ENCODE data around the gene CMTM2.

Gene CMTM2, protein sequence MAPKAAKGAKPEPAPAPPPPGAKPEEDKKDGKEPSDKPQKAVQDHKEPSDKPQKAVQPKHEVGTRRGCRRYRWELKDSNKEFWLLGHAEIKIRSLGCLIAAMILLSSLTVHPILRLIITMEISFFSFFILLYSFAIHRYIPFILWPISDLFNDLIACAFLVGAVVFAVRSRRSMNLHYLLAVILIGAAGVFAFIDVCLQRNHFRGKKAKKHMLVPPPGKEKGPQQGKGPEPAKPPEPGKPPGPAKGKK

DNA sequence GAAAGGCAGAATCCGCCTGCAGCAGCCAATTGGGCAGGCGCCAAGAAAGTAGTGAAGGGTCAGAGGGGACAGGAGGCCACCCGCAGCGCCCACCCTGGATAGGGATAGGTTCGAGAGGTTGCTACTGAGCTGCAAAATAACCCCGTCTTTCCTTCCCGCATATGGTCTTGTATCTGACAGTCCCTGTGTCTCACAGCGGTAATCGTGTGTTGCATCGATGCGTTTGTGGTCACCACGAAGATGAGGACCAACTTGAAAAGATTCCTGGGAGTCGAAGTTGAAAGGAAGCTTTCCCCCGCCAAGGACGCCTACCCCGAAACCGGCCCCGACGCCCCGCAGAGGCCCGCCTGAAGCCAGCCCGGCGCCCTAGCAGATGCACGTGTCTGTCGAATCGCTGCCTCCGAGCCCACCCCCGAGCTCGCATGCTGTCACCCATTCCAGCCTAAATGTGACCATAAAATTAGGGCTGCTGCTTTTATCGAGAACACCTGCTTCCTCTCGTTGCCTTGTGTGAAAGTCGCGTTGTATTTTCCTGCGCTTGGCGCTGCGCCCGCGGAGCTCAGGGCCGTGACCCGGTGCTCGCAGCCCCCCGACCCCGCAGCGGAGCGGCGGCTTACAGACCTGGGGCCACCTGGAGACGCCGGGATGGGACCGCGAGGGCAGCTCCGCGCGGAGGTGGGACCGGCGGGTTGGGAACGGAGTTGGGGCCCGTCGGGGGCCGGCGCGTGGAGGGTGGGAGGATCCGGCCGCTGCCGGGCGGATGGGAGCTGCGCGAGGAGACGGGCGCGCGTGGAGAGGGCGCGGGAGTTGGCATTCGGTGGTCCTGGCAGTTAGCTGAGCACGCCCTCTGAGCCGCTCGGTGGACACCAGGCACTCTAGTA is at the start of gene CMTM2:
CMTM2 (plus strand) TSS at position 813 of the 881 bp plus-strand sequence. CDS start 145 bp downstream, outside the sequence.
- DNase-seq, result no peak

DNA sequence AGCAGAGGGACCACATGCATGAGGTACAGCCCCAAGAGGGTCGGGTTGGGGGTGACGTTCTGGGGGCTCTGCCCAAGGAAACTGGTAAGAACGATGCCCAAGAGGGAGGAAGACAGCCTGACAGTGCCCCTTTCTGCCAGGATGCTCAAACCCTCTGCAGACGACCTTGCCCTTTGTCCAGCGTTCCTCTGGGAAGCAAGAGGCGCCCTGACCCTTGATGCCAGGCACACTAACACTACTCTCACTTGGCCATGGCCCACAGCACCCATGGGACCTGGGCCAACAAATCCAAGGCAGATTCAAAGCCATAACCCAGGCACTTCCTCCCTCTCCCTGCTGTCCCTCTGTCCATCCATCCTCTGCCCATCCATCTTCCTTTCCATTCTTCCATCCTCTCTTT is 49.8 kb upstream of the CMTM2 start:
- no peak for DNase-seq

DNA sequence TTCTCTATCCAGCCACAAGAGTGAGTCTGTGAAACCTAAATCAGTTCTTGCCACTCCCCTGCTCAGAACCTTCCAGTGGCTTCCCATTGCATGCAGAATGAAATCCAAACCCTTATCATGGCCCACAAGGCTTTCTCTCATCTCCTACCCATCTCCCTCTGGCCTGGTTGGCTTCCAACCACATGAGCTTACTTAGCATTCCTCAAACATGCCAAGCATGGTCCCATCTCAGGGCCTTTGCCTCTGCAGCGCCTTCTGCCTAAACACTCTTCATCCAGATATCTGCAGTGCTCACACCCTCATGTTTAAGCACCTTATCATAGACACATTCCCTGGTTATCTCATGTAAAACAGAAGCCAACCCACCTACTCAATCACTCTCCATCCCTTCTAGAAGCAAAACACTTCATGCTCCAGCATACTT is 44.9 kb upstream of the CMTM2 start:
- no peak for DNase-seq

DNA sequence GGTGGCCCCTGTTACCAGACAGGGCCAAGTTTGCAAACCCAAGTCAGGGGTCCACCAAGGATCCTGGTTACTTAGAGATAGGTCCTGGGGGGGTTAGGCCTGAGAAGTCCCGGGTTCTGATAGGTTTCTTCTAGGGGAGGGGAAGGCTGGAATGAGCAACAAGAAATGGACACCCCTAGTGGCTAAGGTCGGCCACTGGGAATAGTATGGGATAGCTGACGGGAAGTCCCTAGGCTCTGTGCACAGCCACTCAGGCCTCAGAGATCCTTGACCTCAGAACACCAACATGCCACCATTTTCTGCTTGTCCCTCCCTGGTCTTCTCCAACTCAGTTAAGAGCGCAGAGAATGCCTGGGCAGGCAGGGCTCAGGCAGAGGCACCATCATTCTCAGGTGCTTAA is 42.7 kb upstream of the CMTM2 start:
- no peak for DNase-seq

DNA sequence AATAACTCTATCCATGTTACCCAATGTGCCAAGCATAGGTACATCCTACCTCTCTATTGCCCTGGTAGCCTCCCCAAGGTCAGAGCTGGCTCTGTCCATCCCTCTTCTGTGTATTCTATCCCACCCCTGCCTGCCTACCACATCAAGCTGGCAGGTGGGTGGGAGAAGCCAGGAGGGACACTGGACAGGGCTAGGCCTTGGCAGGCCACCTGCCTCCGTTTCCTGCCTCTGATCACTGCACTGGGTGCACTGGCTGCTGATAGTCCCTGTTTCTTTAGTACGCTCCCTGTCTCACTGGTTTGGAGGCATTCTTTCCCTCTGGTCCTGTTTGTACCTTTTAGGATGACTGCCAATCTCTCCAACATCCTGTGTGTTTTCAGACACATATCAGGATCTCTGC is 42.0 kb upstream of the CMTM2 start:
- no peak for DNase-seq

DNA sequence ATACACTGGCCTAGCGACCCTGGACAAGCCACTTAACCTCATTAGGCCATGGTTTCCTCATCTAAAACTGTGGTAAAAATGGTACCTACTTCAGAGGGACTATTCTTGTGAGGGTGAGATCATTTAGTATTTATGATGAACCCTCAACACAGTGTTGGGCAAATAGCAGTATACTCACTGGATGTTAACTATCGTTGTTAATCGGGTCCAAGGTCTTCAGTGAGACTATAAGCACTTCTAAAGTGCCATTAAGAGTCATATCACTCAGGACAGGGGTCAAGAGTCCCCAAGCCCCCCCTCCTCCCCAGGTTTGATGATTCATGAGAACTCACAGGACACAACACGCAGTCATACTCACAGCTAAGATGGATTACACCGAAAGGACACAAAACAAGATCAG is 40.4 kb upstream of the CMTM2 start:
- no peak for DNase-seq

DNA sequence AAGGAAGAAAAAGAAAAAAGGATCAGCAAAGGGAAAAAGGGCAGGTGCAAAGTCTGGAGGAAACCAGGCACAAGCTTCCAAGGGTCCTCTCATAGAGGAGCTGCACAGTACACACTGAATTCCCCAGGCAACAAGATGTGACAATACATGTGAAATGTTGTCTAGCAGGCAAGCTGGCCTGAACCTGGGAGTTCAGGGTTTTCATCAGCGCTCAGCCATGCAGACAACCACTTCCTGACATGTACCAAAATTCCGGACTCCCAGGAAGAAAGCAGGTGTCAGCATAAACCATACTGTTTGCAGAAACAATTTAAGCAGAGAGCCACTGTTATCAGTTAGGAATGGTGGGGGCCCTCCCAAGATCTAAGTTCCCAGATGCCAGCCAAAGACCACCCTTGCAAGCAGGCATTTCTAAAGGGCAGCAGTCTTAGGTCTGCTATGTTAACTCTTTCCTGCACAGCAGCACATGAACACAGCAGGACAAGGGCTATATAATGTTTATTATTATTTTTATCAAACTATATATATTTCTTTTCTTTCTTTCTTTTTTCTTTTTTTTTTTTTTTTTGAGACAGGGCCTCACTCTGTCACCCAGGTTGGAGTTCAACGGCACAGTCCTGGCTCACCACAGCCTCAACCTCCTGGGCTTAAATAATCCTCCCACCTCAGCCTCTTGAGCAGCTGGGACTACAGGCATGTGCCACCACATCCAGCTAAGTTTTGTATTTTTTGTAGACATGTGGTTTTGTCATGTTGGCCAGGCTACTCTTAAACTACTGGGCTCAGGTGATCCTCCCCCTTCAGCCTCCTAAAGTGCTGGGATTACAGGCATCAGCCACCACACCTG is 39.4 kb upstream of the CMTM2 start:
- no peak for DNase-seq

DNA sequence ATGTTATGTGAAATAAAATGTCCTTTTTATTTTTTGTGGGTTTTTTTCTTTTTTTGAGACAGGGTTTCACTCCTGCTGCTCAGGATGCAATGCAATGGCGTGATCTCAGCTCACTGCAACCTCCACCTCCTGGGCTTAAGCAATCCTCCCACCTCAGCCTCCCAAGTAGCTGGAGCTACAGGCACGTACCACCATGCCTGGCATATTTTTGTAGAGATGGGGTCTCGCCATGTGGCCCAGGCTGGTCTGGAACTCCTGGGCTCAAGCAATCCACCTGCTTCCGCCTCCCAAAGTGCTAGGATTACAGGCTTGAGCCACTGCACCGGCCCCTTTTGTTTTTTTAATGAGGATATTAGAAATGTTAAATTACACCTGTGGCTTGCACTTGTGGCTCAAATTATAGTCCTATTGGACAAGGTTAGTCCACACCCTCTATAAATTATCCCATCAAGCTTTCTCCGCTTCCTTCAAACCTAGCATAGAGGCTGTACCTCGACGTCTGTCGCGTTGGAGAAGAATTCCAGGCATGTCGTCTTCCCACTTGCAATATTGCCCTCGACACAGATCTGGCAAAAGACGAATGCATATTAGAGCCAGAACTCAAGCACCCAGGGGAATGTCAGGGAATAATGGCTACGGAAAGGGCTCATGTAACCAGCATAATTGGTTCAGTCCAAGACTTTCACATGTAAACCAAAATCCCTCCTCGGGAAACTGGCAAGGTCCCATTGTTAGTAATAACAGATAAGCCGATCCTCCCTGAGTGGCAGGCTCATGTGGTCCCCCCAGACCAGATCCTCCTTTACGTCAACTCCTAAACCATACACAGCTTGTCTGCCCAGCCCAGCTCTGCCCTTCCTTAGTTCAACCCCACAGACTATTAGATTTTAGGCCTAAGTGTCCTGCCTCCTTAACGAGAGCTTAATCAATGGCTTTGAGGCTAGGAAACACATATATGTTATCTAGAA is 37.6 kb upstream of the CMTM2 start:
- DNase-seq, result no peak

DNA sequence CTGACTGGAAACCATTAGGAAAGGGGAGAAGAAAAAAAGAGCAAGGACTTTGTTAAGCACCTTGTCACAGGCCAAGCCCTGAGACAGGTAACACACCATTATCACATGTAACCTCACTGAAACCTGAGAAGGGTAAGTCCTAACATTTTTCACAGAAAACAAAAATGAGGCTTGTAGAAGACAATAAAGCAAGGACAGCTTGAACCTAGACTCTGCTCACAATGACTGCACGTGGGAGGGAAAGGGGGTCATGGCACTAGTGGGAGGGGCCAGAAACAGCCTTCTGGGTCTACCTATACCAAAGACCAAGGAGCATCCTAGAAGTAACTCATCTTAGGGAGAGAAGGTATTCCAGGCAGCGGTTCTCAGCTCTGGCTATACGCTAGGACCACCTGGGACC is 36.9 kb upstream of the CMTM2 start:
- DNase-seq, result no peak

DNA sequence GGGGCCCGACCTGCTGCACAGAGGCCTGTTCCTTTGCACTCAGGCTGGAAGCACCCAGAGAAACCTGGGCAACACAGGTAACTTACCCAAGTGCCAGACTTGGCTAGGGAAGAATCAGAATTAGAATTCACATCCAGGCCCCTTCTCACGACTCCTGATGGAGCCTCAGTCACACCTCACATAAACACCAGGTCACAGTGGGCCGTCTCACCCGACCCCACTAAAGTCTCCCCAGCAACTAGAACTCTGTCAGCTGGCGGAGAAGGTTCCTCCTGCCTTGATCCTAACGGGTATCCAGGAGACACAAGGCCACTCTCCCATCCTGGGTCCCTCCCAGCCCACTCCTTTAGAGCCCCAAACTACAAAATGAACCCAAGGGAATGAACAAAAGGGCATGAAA is 35.7 kb upstream of the CMTM2 start:
- DNase-seq, result no peak

DNA sequence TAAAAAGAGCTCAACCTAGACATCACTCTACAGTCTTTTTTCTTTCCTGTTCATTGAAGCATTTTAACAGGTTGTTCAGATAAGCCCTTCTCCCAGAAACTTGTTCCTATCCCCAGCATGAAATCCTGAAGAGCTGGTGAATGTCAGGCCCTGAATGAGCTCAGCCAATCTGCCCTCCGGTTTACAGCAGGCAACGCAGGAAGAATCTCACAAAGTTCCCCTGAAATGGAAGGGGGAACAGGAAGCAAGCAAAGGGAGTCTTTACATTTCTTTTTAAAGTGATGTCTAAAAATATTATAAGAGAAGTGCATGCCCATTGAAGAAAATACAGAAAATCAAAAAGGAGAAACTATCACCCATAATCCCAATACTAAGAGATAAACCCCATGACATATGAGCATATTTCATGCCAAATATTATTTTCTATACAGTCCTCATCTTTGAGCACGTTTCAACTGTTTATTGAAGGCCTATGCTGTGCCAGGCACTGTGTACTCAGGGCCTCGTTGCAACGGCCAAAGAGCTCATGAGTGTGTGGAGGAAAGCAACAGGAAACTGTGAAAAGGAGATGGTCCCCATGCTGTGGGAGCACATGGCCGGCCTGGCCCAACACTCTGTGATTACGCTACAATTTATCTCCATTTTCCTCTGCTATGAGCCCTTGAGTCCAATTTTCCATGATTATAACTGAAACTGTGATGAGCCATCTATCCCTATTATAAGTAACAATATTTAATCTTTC is 35.1 kb upstream of the CMTM2 start:
- DNase-seq, result no peak

DNA sequence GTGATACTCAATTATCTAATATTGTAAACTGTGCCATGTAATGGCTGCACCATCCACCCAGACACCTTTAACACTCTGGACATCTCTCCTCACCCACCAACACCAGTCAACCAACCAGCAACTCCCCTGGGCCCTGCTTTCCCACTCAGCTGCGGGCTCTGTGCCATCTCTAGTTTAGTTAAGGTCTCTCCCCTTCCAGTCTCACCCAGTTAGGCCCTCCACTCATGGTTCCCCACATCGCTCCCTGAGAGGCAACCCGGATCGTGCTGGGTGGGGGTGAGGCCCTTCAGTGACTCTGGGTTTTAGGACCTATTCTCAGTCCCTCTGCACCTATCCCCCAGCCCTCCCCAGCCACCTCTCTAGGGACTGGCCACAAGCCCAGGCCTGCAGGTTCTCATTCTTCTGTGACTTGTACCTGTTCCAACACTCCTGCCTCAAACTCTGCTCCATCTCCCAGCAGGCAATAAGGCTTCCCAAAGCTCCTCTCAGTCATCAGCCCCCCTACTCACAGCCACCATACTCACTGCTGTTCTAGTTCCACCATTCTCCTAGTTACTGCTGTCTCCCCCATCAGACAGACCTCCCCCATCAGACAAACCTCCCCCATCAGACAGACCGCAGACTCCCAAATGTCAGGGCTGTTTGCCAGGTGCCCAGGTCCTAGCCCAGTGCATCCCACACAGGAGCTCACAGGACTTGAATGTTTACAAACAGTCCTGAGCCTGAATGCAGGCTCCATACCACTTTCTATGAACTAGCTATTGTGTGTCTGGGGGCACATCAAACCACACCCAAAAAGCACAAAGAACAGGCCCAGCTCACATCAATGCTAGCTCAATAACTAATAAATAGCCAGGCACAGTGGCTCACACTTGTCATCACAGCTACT is 31.9 kb upstream of the CMTM2 start:
- DNase-seq, result no peak

DNA sequence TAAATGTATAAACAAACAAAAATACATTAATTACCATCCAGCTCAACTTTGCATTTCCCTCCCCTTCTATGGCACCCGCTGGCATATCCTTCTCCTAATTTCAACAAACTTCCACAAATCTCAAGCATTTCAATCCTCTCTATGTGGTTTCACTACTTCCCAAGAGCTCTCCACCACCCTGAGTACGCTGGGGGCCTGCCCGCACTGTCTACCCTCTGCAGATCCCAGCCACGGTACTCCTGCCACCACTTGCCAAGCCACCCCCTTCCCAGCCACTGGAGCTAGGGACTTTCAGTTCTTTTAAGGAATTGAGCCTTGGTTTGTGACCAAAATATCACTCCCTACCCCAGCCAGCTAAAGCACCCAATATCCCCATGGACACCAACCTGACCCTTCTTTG is 31.2 kb upstream of the CMTM2 start:
- no peak for DNase-seq

DNA sequence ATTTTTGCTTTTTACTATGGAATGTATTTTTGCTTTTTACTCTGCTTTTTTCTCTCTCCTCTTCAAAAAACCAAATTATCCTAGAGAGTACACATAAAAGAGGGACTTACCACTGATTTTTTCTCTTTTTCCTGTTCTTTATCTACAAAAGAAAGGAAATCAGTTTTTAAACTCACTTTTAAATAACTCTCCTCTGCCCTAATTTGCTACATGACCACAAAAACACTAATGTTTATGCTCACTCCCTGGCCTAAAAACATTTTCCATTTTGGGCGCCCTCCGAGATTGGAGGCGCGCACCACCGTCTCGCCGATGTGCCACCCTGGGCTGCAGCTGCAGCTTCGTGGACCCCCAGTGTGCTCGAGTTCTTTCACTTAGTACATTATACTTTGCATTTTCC is 30.4 kb upstream of the CMTM2 start:
- no peak for DNase-seq

DNA sequence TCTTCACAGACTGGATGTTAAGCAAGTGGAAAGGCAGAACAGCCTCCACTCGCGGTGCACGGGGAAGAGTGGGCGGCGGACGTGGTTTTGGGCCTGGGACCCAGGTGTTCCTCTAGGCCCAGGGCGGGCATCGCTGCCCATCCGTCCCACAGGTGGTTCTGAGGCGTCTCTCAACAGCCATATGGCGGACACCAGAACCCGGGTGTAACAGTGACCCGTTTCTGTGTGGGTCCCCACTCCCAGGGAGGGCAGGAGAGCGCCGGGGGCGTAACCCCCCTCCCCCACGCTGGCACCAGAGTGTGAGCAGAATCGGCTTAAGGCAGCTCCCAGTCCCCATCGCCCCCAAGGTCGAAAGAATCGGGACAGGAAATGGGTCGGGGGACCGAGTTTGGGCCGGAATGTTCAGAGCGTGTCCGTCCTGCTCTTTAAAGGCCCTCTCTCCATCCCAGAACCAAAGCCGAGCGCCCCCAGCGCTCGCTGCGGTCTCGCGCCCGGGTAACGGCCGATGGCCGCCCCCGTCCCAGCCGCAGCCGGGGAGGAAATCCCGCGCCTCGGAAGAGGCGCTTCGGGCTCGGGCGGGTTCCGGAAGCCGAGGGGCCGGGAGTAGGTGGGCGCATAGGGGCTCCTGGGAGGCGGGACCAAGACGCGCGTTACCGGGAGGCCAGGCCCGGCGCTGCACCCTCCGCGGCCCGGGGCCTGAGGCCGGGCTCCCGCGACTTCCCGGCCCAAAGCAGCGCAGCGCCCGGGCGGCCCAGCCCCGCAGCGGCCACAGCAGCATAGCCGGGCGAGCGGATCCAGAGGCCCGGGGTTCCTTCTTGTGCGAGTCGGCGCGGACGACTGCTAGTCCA is 29.8 kb upstream of the CMTM2 start, which contains the start of gene TK2:
TK2 (minus strand) TSS at position 839 of the 848 bp plus-strand sequence; CDS start at position 778, 61 bp downstream.
- DNase-seq, result peak in 1 of 2 experiments; percentile 47

DNA sequence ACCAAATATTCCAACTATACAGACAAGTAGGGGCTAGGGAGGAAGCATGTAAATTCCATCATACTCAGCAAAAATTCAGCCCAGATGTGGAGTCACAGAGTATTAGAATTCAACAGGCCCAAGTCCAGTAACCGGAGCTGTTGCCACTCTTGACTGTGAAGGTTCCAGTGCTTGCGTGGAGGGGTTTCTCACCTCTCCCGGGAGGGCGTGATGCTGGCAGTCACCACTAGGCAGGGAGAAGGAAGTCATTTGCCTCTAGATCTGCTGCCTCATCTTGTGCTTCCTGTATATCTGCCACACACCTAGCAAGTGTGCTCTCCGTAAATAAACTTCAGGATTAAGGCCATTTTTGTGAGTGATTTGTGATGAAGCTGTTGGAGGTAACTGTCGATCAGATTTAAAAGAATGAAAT is 27.9 kb upstream of the CMTM2 start:
- no peak for DNase-seq

DNA sequence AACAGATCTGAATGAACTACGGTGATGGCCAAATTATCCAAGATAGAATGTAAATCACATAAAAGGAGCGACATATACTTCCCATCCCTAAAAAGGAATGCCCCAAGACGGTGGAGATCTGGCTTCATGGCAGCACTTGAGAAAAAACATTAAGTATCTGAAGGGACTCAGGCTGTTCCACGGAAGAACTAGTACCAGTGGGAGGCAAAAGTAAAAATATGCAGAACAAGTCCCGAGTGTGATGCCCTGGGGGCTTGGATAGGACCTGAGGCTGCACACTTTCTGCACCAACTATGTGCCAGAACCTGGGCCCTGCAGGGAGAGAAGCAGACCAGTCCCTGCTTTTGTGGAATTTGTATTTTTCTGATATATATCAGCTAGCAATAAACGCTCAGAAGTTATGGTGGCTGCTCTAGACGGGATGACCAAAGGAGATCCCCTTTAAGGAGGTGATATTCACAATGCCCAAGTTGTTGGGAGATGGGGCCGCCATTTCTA is 27.4 kb upstream of the CMTM2 start:
- no peak for DNase-seq

DNA sequence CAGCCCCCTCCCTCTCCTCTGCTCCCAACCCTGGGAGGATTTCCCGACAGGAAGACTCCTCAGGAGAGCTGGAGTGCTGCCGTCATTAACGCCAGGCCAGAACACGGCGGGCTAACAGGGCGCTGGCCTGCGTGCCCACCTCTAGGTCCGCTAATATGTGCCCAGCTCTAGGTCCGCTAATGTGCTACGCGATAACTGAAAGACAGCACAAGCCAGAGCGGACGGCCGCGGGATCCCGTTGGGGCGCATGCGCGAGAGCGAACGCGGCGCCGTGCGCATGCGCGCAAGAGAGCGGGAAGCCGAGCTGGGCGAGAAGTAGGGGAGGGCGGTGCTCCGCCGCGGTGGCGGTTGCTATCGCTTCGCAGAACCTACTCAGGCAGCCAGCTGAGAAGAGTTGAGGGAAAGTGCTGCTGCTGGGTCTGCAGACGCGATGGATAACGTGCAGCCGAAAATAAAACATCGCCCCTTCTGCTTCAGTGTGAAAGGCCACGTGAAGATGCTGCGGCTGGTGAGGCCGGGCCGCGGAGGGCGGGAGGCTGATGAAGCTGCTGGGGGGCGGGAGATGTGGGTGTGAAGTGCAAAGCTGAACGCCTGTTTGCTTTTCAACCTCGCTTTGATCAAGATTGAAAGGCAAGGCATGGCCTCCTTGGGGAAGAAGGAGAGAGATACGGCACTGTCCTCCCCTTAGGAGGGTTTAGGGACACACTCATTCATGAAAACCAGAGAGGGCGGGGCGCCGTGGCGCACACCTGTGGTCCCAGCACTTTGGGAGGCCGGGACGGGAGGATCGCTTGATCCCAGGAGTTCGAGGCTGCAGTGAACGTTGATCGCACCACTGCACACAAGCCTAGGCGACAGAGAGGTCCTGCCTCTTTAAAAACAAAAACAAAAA is 26.7 kb upstream of the CMTM2 start, which contains the start of gene CKLF:
CKLF (plus strand) TSS at position 291 of the 892 bp plus-strand sequence; CDS start at position 431, 140 bp downstream.
- DNase-seq, result peak in 1 of 2 experiments; percentile 31
